ENCODE measurements around the gene PRICKLE2.

DNA sequence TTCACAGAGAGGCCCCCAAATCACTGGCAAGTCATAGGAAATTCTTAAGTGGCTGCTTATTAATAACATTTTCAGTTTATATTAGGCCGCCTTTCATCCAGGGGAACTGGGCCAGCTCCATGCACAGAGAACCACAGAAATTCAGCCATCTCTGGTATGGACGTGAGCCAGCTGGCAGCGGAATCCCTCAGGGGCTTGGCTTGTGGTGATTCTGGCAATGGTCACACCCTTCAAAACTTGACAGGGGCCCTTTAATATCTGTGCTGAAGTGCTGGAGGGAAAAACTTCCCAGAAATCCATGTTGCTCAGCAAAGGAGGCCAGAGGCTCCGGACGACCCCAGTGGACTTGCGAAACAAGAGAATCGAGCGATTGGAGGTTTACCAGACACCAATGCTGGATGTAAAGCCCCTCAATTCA, 11.3 kb downstream of the PRICKLE2 start:
- TF ChIP-seq POLR2AphosphoS5 (IDR thresholded peaks at IDR 0.05; ENCODE audit: low read length) = no peak
- TF ChIP-seq SUZ12 (IDR thresholded peaks at IDR 0.05; ENCODE audit: unreplicated experiment) = no peak
- TF ChIP-seq ZNF274 (IDR thresholded peaks at IDR 0.05; ENCODE audit: insufficient read depth, insufficient read length) = no peak
- TF ChIP-seq STAT1 (conservative IDR thresholded peaks at IDR 0.05) = no peak
- no peak for TF ChIP-seq POLR2A (IDR thresholded peaks at IDR 0.05; ENCODE audit: low read depth, low read length)
- TF ChIP-seq RAD21 (IDR thresholded peaks at IDR 0.05; ENCODE audit: insufficient read depth, low read depth, low read length) = no peak
- no peak for TF ChIP-seq SMC3 (IDR thresholded peaks at IDR 0.05; ENCODE audit: borderline replicate concordance, low read length)
- TF ChIP-seq, protein P1, sequence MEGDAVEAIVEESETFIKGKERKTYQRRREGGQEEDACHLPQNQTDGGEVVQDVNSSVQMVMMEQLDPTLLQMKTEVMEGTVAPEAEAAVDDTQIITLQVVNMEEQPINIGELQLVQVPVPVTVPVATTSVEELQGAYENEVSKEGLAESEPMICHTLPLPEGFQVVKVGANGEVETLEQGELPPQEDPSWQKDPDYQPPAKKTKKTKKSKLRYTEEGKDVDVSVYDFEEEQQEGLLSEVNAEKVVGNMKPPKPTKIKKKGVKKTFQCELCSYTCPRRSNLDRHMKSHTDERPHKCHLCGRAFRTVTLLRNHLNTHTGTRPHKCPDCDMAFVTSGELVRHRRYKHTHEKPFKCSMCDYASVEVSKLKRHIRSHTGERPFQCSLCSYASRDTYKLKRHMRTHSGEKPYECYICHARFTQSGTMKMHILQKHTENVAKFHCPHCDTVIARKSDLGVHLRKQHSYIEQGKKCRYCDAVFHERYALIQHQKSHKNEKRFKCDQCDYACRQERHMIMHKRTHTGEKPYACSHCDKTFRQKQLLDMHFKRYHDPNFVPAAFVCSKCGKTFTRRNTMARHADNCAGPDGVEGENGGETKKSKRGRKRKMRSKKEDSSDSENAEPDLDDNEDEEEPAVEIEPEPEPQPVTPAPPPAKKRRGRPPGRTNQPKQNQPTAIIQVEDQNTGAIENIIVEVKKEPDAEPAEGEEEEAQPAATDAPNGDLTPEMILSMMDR (IDR thresholded peaks at IDR 0.05 in 2 of 3, conservative IDR thresholded peaks at IDR 0.05 in 1 of 3; ENCODE audit: control insufficient read depth in 2 of 3, extremely low read depth in 1 of 3, insufficient read depth in 1 of 3, low read depth in 3 of 3, low read length in 3 of 3) = no peak
- TF ChIP-seq, protein P2, sequence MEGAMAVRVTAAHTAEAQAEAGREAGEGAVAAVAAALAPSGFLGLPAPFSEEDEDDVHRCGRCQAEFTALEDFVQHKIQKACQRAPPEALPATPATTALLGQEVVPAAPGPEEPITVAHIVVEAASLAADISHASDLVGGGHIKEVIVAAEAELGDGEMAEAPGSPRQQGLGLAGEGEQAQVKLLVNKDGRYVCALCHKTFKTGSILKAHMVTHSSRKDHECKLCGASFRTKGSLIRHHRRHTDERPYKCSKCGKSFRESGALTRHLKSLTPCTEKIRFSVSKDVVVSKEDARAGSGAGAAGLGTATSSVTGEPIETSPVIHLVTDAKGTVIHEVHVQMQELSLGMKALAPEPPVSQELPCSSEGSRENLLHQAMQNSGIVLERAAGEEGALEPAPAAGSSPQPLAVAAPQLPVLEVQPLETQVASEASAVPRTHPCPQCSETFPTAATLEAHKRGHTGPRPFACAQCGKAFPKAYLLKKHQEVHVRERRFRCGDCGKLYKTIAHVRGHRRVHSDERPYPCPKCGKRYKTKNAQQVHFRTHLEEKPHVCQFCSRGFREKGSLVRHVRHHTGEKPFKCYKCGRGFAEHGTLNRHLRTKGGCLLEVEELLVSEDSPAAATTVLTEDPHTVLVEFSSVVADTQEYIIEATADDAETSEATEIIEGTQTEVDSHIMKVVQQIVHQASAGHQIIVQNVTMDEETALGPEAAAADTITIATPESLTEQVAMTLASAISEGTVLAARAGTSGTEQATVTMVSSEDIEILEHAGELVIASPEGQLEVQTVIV (IDR thresholded peaks at IDR 0.05; ENCODE audit: borderline replicate concordance, partially characterized antibody) = no peak
- TF ChIP-seq, protein P3, sequence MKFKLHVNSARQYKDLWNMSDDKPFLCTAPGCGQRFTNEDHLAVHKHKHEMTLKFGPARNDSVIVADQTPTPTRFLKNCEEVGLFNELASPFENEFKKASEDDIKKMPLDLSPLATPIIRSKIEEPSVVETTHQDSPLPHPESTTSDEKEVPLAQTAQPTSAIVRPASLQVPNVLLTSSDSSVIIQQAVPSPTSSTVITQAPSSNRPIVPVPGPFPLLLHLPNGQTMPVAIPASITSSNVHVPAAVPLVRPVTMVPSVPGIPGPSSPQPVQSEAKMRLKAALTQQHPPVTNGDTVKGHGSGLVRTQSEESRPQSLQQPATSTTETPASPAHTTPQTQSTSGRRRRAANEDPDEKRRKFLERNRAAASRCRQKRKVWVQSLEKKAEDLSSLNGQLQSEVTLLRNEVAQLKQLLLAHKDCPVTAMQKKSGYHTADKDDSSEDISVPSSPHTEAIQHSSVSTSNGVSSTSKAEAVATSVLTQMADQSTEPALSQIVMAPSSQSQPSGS (IDR thresholded peaks at IDR 0.05; ENCODE audit: low read length) = no peak

All from GM12878 (cell line).